ENCODE measurements around the gene RDH14. TPM values are rescaled to one million over a fixed set of nuclear protein-coding genes. Genes with fewer than 3 reads are reported as not detected.

RDH14 gene
- total RNA-seq, 1 experiment from 2014 or later: 17.0 TPM

GRCh38 chr2:18545384-18545783 lies 15.1 kb downstream of the RDH14 start:
- CTCF ChIA-PET: no interaction called here
- DNase-seq: no peak
- POLR2A ChIA-PET: no interaction called here
- no peaks in the 10 kb centered on the region for H3K4me1 Mint-ChIP-seq (ENCODE audit: low read depth, unreplicated experiment)
- H3K4me3 Mint-ChIP-seq (ENCODE audit: unreplicated experiment): no peak overlapping the region
- Histone ChIP-seq H3K36me3 (ENCODE audit: control insufficient read depth, insufficient read depth, low read length) (no peaks in the 10 kb centered on the region), H3K4me3 (ENCODE audit: low read depth, low read length) (no peak overlapping the region), H3K4me1 (no peaks in the 10 kb centered on the region), H3K9me3 (no peaks in the 10 kb centered on the region), H3K27me3 (replicated peaks; ENCODE audit: control insufficient read depth, insufficient read depth, low read length) (no peaks in the 10 kb centered on the region; the same call in 1 of the 2 replicates)
- no peaks in the 10 kb centered on the region for H3K9me3 Mint-ChIP-seq (ENCODE audit: unreplicated experiment)
- no peak overlapping the region for H3K27ac Mint-ChIP-seq (ENCODE audit: unreplicated experiment)
- intact Hi-C loops (cut with micrococcal nuclease; ENCODE audit: unreplicated experiment): no loop called here
- H3K36me3 Mint-ChIP-seq (ENCODE audit: insufficient read depth, unreplicated experiment): no peaks in the 10 kb centered on the region
- peaks cover 6% of the 10 kb centered on the region for H3K27me3 Mint-ChIP-seq (ENCODE audit: insufficient read depth, unreplicated experiment)
- no TSS peak for BruUV-seq (replicated peaks)
- no peak for TF ChIP-seq CTCF (IDR thresholded peaks at IDR 0.05; ENCODE audit: insufficient read depth in 1 of 2, low read depth in 1 of 2, low read length in 1 of 2, severe bottlenecking in 1 of 2, unreplicated experiment in 1 of 2)

DNA sequence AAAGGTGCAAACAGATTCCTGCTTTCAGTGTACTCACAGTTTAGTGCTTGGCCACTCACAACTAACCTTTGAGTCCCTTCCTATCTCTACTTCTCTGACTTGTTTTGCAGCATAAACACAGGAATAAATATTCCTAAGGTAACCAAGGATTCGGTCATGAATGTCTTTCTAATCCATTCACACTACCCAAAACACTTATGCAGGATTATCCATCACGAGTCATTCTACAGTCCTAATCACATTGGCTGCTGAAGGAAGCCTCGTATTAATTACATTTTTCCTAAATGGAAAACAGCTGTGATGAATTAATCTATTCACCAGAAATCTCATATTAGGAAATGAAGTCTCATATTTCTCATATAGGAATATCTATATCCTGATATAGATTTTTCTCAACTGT lies 16.3 kb downstream of the RDH14 start:
- H3K27ac Mint-ChIP-seq (ENCODE audit: unreplicated experiment): no peak overlapping the region
- H3K9me3 Mint-ChIP-seq (ENCODE audit: unreplicated experiment): no peaks in the 10 kb centered on the region
- H3K27me3 Mint-ChIP-seq (ENCODE audit: insufficient read depth, unreplicated experiment): peaks cover 6% of the 10 kb centered on the region
- TF ChIP-seq CTCF (IDR thresholded peaks at IDR 0.05; ENCODE audit: insufficient read depth in 1 of 2, low read depth in 1 of 2, low read length in 1 of 2, severe bottlenecking in 1 of 2, unreplicated experiment in 1 of 2): no peak
- H3K9me3 ChIP-seq: no peaks in the 10 kb centered on the region
- DNase-seq: no peak
- no peaks in the 10 kb centered on the region for H3K36me3 ChIP-seq (ENCODE audit: control insufficient read depth, insufficient read depth, low read length)
- ChIA-PET POLR2A (no interaction called here), CTCF (no interaction called here)
- H3K27me3 ChIP-seq (replicated peaks; ENCODE audit: control insufficient read depth, insufficient read depth, low read length): no peaks in the 10 kb centered on the region; the same call in 1 of the 2 replicates
- no peaks in the 10 kb centered on the region for H3K4me1 Mint-ChIP-seq (ENCODE audit: low read depth, unreplicated experiment)
- H3K36me3 Mint-ChIP-seq (ENCODE audit: insufficient read depth, unreplicated experiment): no peaks in the 10 kb centered on the region
- intact Hi-C loops (cut with micrococcal nuclease; ENCODE audit: unreplicated experiment): no loop called here
- BruUV-seq (replicated peaks): no TSS peak
- H3K4me3 ChIP-seq (ENCODE audit: low read depth, low read length): no peak overlapping the region
- H3K4me1 ChIP-seq: no peaks in the 10 kb centered on the region
- no peak overlapping the region for H3K4me3 Mint-ChIP-seq (ENCODE audit: unreplicated experiment)

DNA sequence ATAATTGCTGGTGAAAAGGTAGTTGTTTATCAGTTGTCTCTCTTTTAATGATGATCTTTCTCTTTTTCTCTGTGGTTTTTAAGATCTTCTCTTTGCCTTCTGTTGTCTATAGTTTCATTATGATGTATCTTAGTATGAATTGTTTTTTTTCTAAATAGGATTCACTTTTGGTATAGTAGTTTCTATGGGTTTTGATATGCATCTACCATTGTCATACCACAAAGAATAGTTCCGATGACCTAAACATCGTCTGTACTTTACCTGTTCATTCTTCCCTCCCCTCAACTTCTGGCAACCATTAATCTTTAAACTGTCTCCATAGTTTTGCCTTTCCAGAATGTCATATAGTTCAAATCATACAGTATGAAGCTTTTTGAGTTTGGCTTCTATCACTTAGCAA lies 19.6 kb downstream of the RDH14 start:
- Mint-ChIP-seq H3K4me3 (ENCODE audit: unreplicated experiment) (no peak overlapping the region), H3K27me3 (ENCODE audit: insufficient read depth, unreplicated experiment) (peaks cover 6% of the 10 kb centered on the region), H3K4me1 (ENCODE audit: low read depth, unreplicated experiment) (no peaks in the 10 kb centered on the region), H3K9me3 (ENCODE audit: unreplicated experiment) (no peaks in the 10 kb centered on the region), H3K27ac (ENCODE audit: unreplicated experiment) (no peak overlapping the region), H3K36me3 (ENCODE audit: insufficient read depth, unreplicated experiment) (no peaks in the 10 kb centered on the region)
- ChIA-PET POLR2A (no interaction called here), CTCF (no interaction called here)
- Histone ChIP-seq H3K27me3 (replicated peaks; ENCODE audit: control insufficient read depth, insufficient read depth, low read length) (no peaks in the 10 kb centered on the region; the same call in 1 of the 2 replicates), H3K4me3 (ENCODE audit: low read depth, low read length) (no peak overlapping the region), H3K4me1 (no peaks in the 10 kb centered on the region), H3K9me3 (no peaks in the 10 kb centered on the region), H3K36me3 (ENCODE audit: control insufficient read depth, insufficient read depth, low read length) (no peaks in the 10 kb centered on the region)
- intact Hi-C loops (cut with micrococcal nuclease; ENCODE audit: unreplicated experiment): no loop called here
- no TSS peak for BruUV-seq (replicated peaks)
- TF ChIP-seq CTCF (IDR thresholded peaks at IDR 0.05; ENCODE audit: insufficient read depth in 1 of 2, low read depth in 1 of 2, low read length in 1 of 2, severe bottlenecking in 1 of 2, unreplicated experiment in 1 of 2): no peak
- no peak for DNase-seq

Data from Caco-2 (cell line).